ENCODE data around the gene MMP15.

GRCh38 chr16:58082381-58082780 lies 56.8 kb downstream of the MMP15 start:
- TF ChIP-seq EZH2phosphoT487 (IDR thresholded peaks at IDR 0.05; ENCODE audit: low read depth) (no peak), CTCF (IDR thresholded peaks at IDR 0.05; ENCODE audit: low read depth, low read length) (no peak)
